PC-3 (cell line): ENCODE data around the gene KDM5B.

ENCODE experiments used
- EZH2 ChIP-seq: fragments of 300-600 bp; sonication (generic); IDR thresholded peaks from one replicate; pipeline ENCODE4 v1.6.1; 2017; ENCODE audit warnings: antibody characterized with exemption, mild to moderate bottlenecking, low read length; ENCODE audit not compliant: unreplicated experiment
- EZH2phosphoT487 ChIP-seq: fragments of 300-600 bp; sonication (generic); IDR thresholded peaks from 2 replicates; pipeline ENCODE4 v1.6.1; 2018; ENCODE audit warnings: mild to moderate bottlenecking, antibody characterized with exemption, low read length, borderline replicate concordance
- TF ChIP-seq, protein P1 (sequence below): fragments of 300-600 bp; sonication (generic); conservative IDR thresholded peaks from 2 replicates; pipeline ENCODE4 v1.5.1; 2017; ENCODE audit warnings: antibody characterized with exemption, low read depth, mild to moderate bottlenecking, low read length

DNA sequence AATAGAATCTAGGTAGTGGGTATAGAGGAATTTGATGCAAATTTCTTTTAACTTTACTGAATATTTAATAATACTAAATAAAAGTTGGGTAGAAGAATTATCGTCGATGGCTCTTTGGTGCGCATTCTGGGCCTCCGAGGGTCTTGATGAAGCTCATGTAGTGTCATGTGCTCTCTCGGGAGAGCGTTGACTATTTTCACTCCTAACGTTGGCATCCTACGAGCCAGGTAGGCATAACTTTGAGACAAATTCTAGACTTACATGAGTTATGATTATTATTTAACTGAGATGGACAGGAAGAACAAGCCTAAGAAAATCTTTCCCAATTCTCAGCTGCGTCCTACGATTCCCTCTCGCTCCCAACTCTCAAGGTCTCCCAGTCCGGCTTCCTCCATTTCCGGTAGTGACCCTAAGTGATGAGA is 2.0 kb upstream of the KDM5B start:
- TF ChIP-seq EZH2phosphoT487 (no peak), EZH2 (no peak)
- TF ChIP-seq, protein P1, sequence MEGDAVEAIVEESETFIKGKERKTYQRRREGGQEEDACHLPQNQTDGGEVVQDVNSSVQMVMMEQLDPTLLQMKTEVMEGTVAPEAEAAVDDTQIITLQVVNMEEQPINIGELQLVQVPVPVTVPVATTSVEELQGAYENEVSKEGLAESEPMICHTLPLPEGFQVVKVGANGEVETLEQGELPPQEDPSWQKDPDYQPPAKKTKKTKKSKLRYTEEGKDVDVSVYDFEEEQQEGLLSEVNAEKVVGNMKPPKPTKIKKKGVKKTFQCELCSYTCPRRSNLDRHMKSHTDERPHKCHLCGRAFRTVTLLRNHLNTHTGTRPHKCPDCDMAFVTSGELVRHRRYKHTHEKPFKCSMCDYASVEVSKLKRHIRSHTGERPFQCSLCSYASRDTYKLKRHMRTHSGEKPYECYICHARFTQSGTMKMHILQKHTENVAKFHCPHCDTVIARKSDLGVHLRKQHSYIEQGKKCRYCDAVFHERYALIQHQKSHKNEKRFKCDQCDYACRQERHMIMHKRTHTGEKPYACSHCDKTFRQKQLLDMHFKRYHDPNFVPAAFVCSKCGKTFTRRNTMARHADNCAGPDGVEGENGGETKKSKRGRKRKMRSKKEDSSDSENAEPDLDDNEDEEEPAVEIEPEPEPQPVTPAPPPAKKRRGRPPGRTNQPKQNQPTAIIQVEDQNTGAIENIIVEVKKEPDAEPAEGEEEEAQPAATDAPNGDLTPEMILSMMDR: no peak
